Gastrocnemius medialis (tissue), 4 donors: ENCODE data around the gene CAPN2.

ENCODE experiments used
- POLR2A ChIP-seq, 2 donors: fragments of 450-650 bp; IDR thresholded peaks; one replicate each; pipeline ENCODE4 v1.6.1; 2017; ENCODE audit warnings: antibody characterized with exemption in 2 of 2, mild to moderate bottlenecking in 2 of 2, moderate library complexity in 2 of 2
- TF ChIP-seq, protein P1 (sequence below), 5 experiments: fragments of 450-650 bp in 3 of 5; fragments of 200-600 bp in 2 of 5; sonication (generic) in 2 of 5; IDR thresholded peaks in 4 of 5; conservative IDR thresholded peaks in 1 of 5; 1 replicate in 4 of 5; 2 replicates in 1 of 5; pipeline ENCODE4 v1.5.1; 2016 to 2019; ENCODE audit warnings: antibody characterized with exemption in 5 of 5, mild to moderate bottlenecking in 3 of 5, moderate library complexity in 3 of 5

DNA sequence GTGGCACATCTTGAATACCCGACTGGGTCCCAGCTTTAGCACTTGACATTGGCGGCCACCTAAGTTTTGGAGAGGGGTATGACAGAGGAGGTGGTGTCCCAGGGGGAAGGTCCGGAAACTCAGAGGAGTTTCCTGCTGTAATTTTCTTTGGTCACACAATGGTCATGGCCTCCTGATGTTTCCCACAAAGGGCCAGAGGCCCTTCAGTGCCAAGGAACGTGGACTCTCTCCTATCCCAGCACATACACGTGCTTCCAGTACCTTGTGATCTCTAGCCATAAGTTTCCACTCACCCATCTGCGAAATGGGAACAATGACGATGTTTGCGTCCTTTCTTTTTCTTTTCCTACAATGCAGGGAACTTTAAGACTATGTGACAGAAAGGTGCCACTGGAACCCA, 13.2 kb downstream of the CAPN2 start:
- TF ChIP-seq, protein P1, sequence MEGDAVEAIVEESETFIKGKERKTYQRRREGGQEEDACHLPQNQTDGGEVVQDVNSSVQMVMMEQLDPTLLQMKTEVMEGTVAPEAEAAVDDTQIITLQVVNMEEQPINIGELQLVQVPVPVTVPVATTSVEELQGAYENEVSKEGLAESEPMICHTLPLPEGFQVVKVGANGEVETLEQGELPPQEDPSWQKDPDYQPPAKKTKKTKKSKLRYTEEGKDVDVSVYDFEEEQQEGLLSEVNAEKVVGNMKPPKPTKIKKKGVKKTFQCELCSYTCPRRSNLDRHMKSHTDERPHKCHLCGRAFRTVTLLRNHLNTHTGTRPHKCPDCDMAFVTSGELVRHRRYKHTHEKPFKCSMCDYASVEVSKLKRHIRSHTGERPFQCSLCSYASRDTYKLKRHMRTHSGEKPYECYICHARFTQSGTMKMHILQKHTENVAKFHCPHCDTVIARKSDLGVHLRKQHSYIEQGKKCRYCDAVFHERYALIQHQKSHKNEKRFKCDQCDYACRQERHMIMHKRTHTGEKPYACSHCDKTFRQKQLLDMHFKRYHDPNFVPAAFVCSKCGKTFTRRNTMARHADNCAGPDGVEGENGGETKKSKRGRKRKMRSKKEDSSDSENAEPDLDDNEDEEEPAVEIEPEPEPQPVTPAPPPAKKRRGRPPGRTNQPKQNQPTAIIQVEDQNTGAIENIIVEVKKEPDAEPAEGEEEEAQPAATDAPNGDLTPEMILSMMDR (IDR thresholded peaks at IDR 0.05 in 4 of 5, conservative IDR thresholded peaks at IDR 0.05 in 1 of 5): no peak
- TF ChIP-seq POLR2A (IDR thresholded peaks at IDR 0.05): no peak
